Heart left ventricle (tissue), 16 donors: Measurements from ENCODE around the gene MCTP1. TPM values are rescaled to one million over a fixed set of nuclear protein-coding genes. Genes with fewer than 3 reads are reported as not detected.

ENCODE experiments used
- ATAC-seq, 4 donors: fragments of 200-7000 bp; cut with Tn5 transposase; one replicate each; pipeline ENCODE4 v1.9.1; 2020 to 2022; ENCODE audit warnings: moderate library complexity in 4 of 4, mild to moderate bottlenecking in 3 of 4, moderate number of reproducible peaks in 1 of 4
- DNase-seq, 5 donors: peaks; one replicate each; pipeline ENCODE4 v3.0.0-alpha.2; 2020
- H3K27ac ChIP-seq, 12 donors: fragments of 200-600 bp; sonication (generic) in 4 of 12; one replicate each; pipeline versions ENCODE4 v1.5.0 to v1.8.0; 2016 to 2022; ENCODE audit warnings: mild to moderate bottlenecking in 2 of 12
- H3K27me3 ChIP-seq, 9 donors: fragments of 200-600 bp; sonication (generic) in 2 of 9; one replicate each; pipeline versions ENCODE4 v1.5.1 to v1.8.0; 2016 to 2022; ENCODE audit warnings: mild to moderate bottlenecking in 3 of 9
- H3K36me3 ChIP-seq, 9 donors: fragments of 200-600 bp; sonication (generic) in 2 of 9; one replicate each; pipeline versions ENCODE4 v1.5.0 to v1.8.0; 2018 to 2022; ENCODE audit warnings: mild to moderate bottlenecking in 2 of 9
- H3K4me1 ChIP-seq, 12 donors: fragments of 200-600 bp; sonication (generic) in 4 of 12; one replicate each; pipeline versions ENCODE4 v1.5.0 to v1.8.0; 2016 to 2022; ENCODE audit warnings: mild to moderate bottlenecking in 3 of 12
- H3K4me3 ChIP-seq, 12 donors: fragments of 200-600 bp; sonication (generic) in 4 of 12; one replicate each; pipeline versions ENCODE4 v1.5.0 to v1.8.0; 2017 to 2022; ENCODE audit warnings: mild to moderate bottlenecking in 9 of 12, moderate library complexity in 4 of 12
- H3K9me3 ChIP-seq, 12 donors: fragments of 200-600 bp; sonication (generic) in 4 of 12; one replicate each; pipeline versions ENCODE4 v1.5.0 to v1.8.0; 2016 to 2022; ENCODE audit warnings: mild to moderate bottlenecking in 1 of 12
- CTCF ChIP-seq, 12 donors: fragments of 200-600 bp; sonication (generic) in 4 of 12; IDR thresholded peaks; one replicate each; pipeline versions ENCODE4 v1.5.0 to v1.8.0; 2018 to 2022; ENCODE audit warnings: antibody characterized with exemption in 12 of 12, mild to moderate bottlenecking in 5 of 12
- POLR2A ChIP-seq, 2 donors: fragments of 450-650 bp; IDR thresholded peaks; one replicate each; pipeline ENCODE4 v1.6.1; 2017; ENCODE audit warnings: antibody characterized with exemption in 2 of 2, mild to moderate bottlenecking in 2 of 2, moderate library complexity in 2 of 2
- WGBS, 4 donors: extraction: QIAGEN DNeasy Blood & Tissue Kit in 2 of 4; methylation state at CpG; one replicate each; pipeline versions ENCODE4 v1.1.5 to v1.1.7; 2013 to 2018; 5-methylcytosine and 5-hydroxymethylcytosine counted together
- intact Hi-C, 10 donors: fragments of 100-400 bp; cut with DNase I; formaldehyde crosslinking; loops; one replicate each; pipeline versions ENCODE4 v1.11.1 to v1.14.2; 2022
- polyA plus RNA-seq, 2 donors: library from polyadenylated mRNA; stranded (reverse); fragments of 200-250 nt; gene quantifications; one replicate each; pipeline ENCODE4 v1.2.3, GENCODE V29; 2013
- total RNA-seq, 9 donors: library from RNA; depleted of rRNA in 2 of 9; stranded (reverse); fragments of >200 nt in 2 of 9; fragmentation: NEBNext Ultra II Directional in 3 of 9; extraction: Animal tissue kit (Norgen Biotek cat#: 25700) in 3 of 9; gene quantifications; one replicate each; pipeline versions ENCODE4 v1.1.0 to v1.2.4, GENCODE V29; 2016 to 2023
- donor health status: ischemic (EF 13 %, LVEDD 7.1; RV severe dilation, severe dysfunction).
- donor health status: healthy with polysubstance abuse.
- donor health status: DM: no; HTN: yes; CAD: no.
- donor health status: DM: no; HTN: no; CAD: no.
- donor health status: ischemic (EF 25% LVEDD 6.9; RV normal size, moderate dysfunction).
- donor health status: ischemic (EF 25% LVEDD 5.7; RV mildly dilated, moderate dysfunction).
- donor health status: healthy.
- donor health status: DM: yes; HTN: yes; CAD: no.
- donor health status: ischemic (EF 35%, LVEDD 5.7; RV mildly dilated, moderate dysfunction).
- donor health status: nonischemic (EF 11% LVEDD 7.7; RV severe dilation, severe dysfunction).
- donor health status: DM: yes; HTN: yes; CAD: no.
- donor health status: PGD.
- donor health status: ischemic (EF 29% LVEDD 5.4; RV normal size, mild dysfunction).
- donor health status: nonischemic (EF 23%, LVEDD 6.1; RV moderate dilation, normal function).

The MCTP1 gene
- total and polyA plus RNA-seq, 11 donors, result 0.91 to 28.4 (median 6.1) TPM

GRCh38 chr5:95177456-95177855 is 107.4 kb downstream of the MCTP1 start:
- Histone ChIP-seq H3K4me3 (no peak overlapping the region), H3K9me3 (peaks cover 0 to 14% (median 0%) of the 10 kb centered on the region in 12 donors), H3K27ac (no peak overlapping the region), H3K4me1 (no peaks in the 10 kb centered on the region), H3K27me3 (no peaks in the 10 kb centered on the region), H3K36me3 (no peaks in the 10 kb centered on the region)
- TF ChIP-seq POLR2A (IDR thresholded peaks at IDR 0.05), result no peak
- TF ChIP-seq CTCF (IDR thresholded peaks at IDR 0.05), result no peak
- WGBS, 4 donors, result 75 to 93% (median 91%) methylated on average over 4 of the region's 4 CpGs
- ATAC-seq (no peak), DNase-seq (no peak)
- intact Hi-C loops, result no loop called here

- no peaks in the 10 kb centered on the region for H3K4me1 ChIP-seq
- H3K4me3 ChIP-seq, result no peak overlapping the region
- intact Hi-C loops, result no loop called here
- H3K36me3 ChIP-seq, result no peaks in the 10 kb centered on the region
- no peaks in the 10 kb centered on the region for H3K27me3 ChIP-seq
- H3K9me3 ChIP-seq, result peaks cover 0 to 25% (median 0%) of the 10 kb centered on the region in 12 donors
- no peak overlapping the region for H3K27ac ChIP-seq
- ATAC-seq (no peak), DNase-seq (no peak)
- TF ChIP-seq CTCF (IDR thresholded peaks at IDR 0.05) (no peak), POLR2A (IDR thresholded peaks at IDR 0.05) (no peak)
- WGBS, 4 donors, result 66 to 77% (median 77%) methylated on average over 3 of the region's 3 CpGs
Observed at GRCh38 chr5:95175106-95175505, 109.8 kb downstream of the MCTP1 start.

GRCh38 chr5:95172659-95173058 is 112.2 kb downstream of the MCTP1 start:
- Histone ChIP-seq H3K9me3 (peaks cover 0 to 22% (median 0%) of the 10 kb centered on the region in 12 donors), H3K27ac (no peak overlapping the region), H3K27me3 (no peaks in the 10 kb centered on the region), H3K4me3 (no peak overlapping the region), H3K36me3 (no peaks in the 10 kb centered on the region), H3K4me1 (no peaks in the 10 kb centered on the region)
- intact Hi-C loops, result no loop called here
- no peak for DNase-seq
- no peak for TF ChIP-seq POLR2A (IDR thresholded peaks at IDR 0.05)
- TF ChIP-seq CTCF (IDR thresholded peaks at IDR 0.05), result no peak
- no peak for ATAC-seq

- no peak for TF ChIP-seq POLR2A (IDR thresholded peaks at IDR 0.05)
- no peak for TF ChIP-seq CTCF (IDR thresholded peaks at IDR 0.05)
- DNase-seq, result no peak
- WGBS, 4 donors, result 92 to 99% (median 97%) methylated on average over 2 of the region's 2 CpGs
- H3K27ac ChIP-seq, result no peak overlapping the region
- intact Hi-C loops, result no loop called here
- no peak for ATAC-seq
- no peak overlapping the region for H3K4me3 ChIP-seq
- peaks cover 0 to 8% (median 0%) of the 10 kb centered on the region in 12 donors for H3K4me1 ChIP-seq
- H3K9me3 ChIP-seq, result peaks cover 0 to 10% (median 0%) of the 10 kb centered on the region in 12 donors
- H3K36me3 ChIP-seq, result no peaks in the 10 kb centered on the region
- H3K27me3 ChIP-seq, result no peaks in the 10 kb centered on the region
Observed at GRCh38 chr5:95164861-95165260, 120.0 kb downstream of the MCTP1 start.
